Tibial nerve (tissue), 4 donors: ENCODE results near the gene MFSD12.

ENCODE experiments used
- EP300 ChIP-seq, 2 donors: sonication (generic); formaldehyde crosslinking; IDR thresholded peaks; one replicate each; pipeline ENCODE4 v1.6.1; 2017; ENCODE audit warnings: antibody characterized with exemption in 2 of 2, mild to moderate bottlenecking in 1 of 2
- POLR2A ChIP-seq, 2 donors: fragments of 450-650 bp; IDR thresholded peaks; one replicate each; pipeline ENCODE4 v1.6.1; 2017; ENCODE audit warnings: antibody characterized with exemption in 2 of 2, mild to moderate bottlenecking in 2 of 2, moderate library complexity in 2 of 2
- TF ChIP-seq, protein P1 (sequence below), 5 experiments: fragments of 200-600 bp in 3 of 5; fragments of 450-650 bp in 2 of 5; sonication (generic) in 3 of 5; IDR thresholded peaks; one replicate each; pipeline ENCODE4 v1.5.1; 2016 to 2019; ENCODE audit warnings: antibody characterized with exemption in 5 of 5, mild to moderate bottlenecking in 3 of 5, moderate library complexity in 2 of 5

GRCh38 chr19:3565139-3565538 is 7.8 kb upstream of the MFSD12 start:
- TF ChIP-seq, protein P1, sequence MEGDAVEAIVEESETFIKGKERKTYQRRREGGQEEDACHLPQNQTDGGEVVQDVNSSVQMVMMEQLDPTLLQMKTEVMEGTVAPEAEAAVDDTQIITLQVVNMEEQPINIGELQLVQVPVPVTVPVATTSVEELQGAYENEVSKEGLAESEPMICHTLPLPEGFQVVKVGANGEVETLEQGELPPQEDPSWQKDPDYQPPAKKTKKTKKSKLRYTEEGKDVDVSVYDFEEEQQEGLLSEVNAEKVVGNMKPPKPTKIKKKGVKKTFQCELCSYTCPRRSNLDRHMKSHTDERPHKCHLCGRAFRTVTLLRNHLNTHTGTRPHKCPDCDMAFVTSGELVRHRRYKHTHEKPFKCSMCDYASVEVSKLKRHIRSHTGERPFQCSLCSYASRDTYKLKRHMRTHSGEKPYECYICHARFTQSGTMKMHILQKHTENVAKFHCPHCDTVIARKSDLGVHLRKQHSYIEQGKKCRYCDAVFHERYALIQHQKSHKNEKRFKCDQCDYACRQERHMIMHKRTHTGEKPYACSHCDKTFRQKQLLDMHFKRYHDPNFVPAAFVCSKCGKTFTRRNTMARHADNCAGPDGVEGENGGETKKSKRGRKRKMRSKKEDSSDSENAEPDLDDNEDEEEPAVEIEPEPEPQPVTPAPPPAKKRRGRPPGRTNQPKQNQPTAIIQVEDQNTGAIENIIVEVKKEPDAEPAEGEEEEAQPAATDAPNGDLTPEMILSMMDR (IDR thresholded peaks at IDR 0.05) = no peak
- no peak for TF ChIP-seq POLR2A (IDR thresholded peaks at IDR 0.05)
- TF ChIP-seq EP300 (IDR thresholded peaks at IDR 0.05) = no peak
